CD4-positive, CD25-positive, alpha-beta regulatory T cell (primary cell): ENCODE results near the gene ABHD17A. TPM values are rescaled to one million over a fixed set of nuclear protein-coding genes. Genes with fewer than 3 reads are reported as not detected.

Experiments
- ATAC-seq, 2 donors: fragments of 150-1000 bp; cut with Tn5 transposase; one replicate each; pipeline ENCODE4 v1.10.0; 2021; ENCODE audit warnings: low read depth in 2 of 2, moderate number of reproducible peaks in 2 of 2, moderate library complexity in 1 of 2
- DNase-seq, 3 donors: peaks; one replicate each; pipeline versions ENCODE4 v3.0.0 to v3.0.0-alpha.2; 2012 to 2022; ENCODE audit warnings: mixed read lengths in 1 of 3
- H3K27ac ChIP-seq: one replicate; pipeline ENCODE4 v1.7.0; 2013; ENCODE audit warnings: mild to moderate bottlenecking, low read length; ENCODE audit not compliant: insufficient read depth, poor library complexity, severe bottlenecking
- H3K27me3 ChIP-seq: one replicate; pipeline ENCODE4 v1.7.0; 2013; ENCODE audit warnings: low read length; ENCODE audit not compliant: control insufficient read depth, insufficient read depth
- H3K36me3 ChIP-seq: one replicate; pipeline ENCODE4 v1.7.0; 2013; ENCODE audit warnings: mild to moderate bottlenecking, low read length, moderate library complexity; ENCODE audit not compliant: control insufficient read depth, insufficient read depth
- H3K4me1 ChIP-seq: 2 replicates; pipeline ENCODE4 v1.7.0; 2013; ENCODE audit warnings: mild to moderate bottlenecking, low read length; ENCODE audit not compliant: insufficient read depth, control insufficient read depth, poor library complexity, severe bottlenecking
- H3K4me3 ChIP-seq: one replicate; pipeline ENCODE4 v1.7.0; 2013; ENCODE audit warnings: low read depth, mild to moderate bottlenecking, low read length, moderate library complexity
- H3K9me3 ChIP-seq, 2 experiments: 1 replicate in 1 of 2; 2 replicates in 1 of 2; pipeline ENCODE4 v1.7.0; 2013; ENCODE audit warnings: low read length in 2 of 2, mild to moderate bottlenecking in 1 of 2, moderate library complexity in 1 of 2; ENCODE audit not compliant: control insufficient read depth in 2 of 2
- H3K27ac Mint-ChIP-seq, 3 donors: one replicate each; pipeline ENCODE4 v1.8.0; 2020 to 2022; ENCODE audit warnings: mild to moderate bottlenecking in 3 of 3, mixed read lengths in 3 of 3, moderate library complexity in 2 of 3
- H3K27me3 Mint-ChIP-seq: one replicate; pipeline ENCODE4 v1.8.0; 2022; ENCODE audit warnings: mild to moderate bottlenecking, mixed read lengths
- H3K36me3 Mint-ChIP-seq: one replicate; pipeline ENCODE4 v1.8.0; 2020; ENCODE audit warnings: mixed read lengths
- H3K4me1 Mint-ChIP-seq, 4 donors: one replicate each; pipeline ENCODE4 v1.8.0; 2020 to 2022; ENCODE audit warnings: mixed read lengths in 4 of 4, mild to moderate bottlenecking in 1 of 4
- H3K4me3 Mint-ChIP-seq, 4 donors: one replicate each; pipeline ENCODE4 v1.8.0; 2020 to 2022; ENCODE audit warnings: mild to moderate bottlenecking in 4 of 4, mixed read lengths in 4 of 4, moderate library complexity in 3 of 4
- H3K9me3 Mint-ChIP-seq, 7 donors: one replicate each; pipeline ENCODE4 v1.8.0; 2020 to 2022; ENCODE audit warnings: mixed read lengths in 7 of 7, mild to moderate bottlenecking in 3 of 7, moderate library complexity in 2 of 7
- polyA plus RNA-seq, 4 donors: library from polyadenylated mRNA; unstranded; fragments of 300-500 nt; fragmentation: Illumina TruSeq; gene quantifications; one replicate each; pipeline ENCODE4 v1.2.3, GENCODE V29; 2021
- total RNA-seq: library from RNA; stranded (reverse); gene quantifications from one replicate; pipeline ENCODE4 v1.2.3, GENCODE V29; 2022

The ABHD17A gene
- total and polyA plus RNA-seq, 5 donors from 2014 or later = 139 to 202 (median 152) TPM

- no peaks in the 10 kb centered on the region for H3K9me3 Mint-ChIP-seq
- Histone ChIP-seq H3K9me3 (no peaks in the 10 kb centered on the region), H3K36me3 (peaks cover 3% of the 10 kb centered on the region), H3K27ac (no peak overlapping the region), H3K4me1 (peaks cover 24% of the 10 kb centered on the region), H3K27me3 (no peaks in the 10 kb centered on the region), H3K4me3 (no peak overlapping the region)
- DNase-seq (no peak), ATAC-seq (no peak)
- H3K4me1 Mint-ChIP-seq = peaks cover 0 to 44% (median 5%) of the 10 kb centered on the region in 4 donors
- H3K27ac Mint-ChIP-seq = no peak overlapping the region
- H3K36me3 Mint-ChIP-seq = no peaks in the 10 kb centered on the region
- no peak overlapping the region for H3K4me3 Mint-ChIP-seq
- no peaks in the 10 kb centered on the region for H3K27me3 Mint-ChIP-seq
Measured at GRCh38 chr19:1836458-1837221, 48.7 kb downstream of the ABHD17A start.

GRCh38 chr19:1833540-1833939 is 51.8 kb downstream of the ABHD17A start:
- H3K36me3 Mint-ChIP-seq = no peaks in the 10 kb centered on the region
- no peak overlapping the region for H3K4me3 Mint-ChIP-seq
- Histone ChIP-seq H3K9me3 (no peaks in the 10 kb centered on the region), H3K27ac (no peak overlapping the region), H3K36me3 (peaks cover 12% of the 10 kb centered on the region), H3K4me1 (peaks cover 17% of the 10 kb centered on the region), H3K4me3 (no peak overlapping the region), H3K27me3 (no peaks in the 10 kb centered on the region)
- H3K27me3 Mint-ChIP-seq = no peaks in the 10 kb centered on the region
- peaks cover 0 to 23% (median 3%) of the 10 kb centered on the region in 4 donors for H3K4me1 Mint-ChIP-seq
- H3K9me3 Mint-ChIP-seq = no peaks in the 10 kb centered on the region
- DNase-seq = no peak
- no peak overlapping the region for H3K27ac Mint-ChIP-seq
- no peak for ATAC-seq

DNA sequence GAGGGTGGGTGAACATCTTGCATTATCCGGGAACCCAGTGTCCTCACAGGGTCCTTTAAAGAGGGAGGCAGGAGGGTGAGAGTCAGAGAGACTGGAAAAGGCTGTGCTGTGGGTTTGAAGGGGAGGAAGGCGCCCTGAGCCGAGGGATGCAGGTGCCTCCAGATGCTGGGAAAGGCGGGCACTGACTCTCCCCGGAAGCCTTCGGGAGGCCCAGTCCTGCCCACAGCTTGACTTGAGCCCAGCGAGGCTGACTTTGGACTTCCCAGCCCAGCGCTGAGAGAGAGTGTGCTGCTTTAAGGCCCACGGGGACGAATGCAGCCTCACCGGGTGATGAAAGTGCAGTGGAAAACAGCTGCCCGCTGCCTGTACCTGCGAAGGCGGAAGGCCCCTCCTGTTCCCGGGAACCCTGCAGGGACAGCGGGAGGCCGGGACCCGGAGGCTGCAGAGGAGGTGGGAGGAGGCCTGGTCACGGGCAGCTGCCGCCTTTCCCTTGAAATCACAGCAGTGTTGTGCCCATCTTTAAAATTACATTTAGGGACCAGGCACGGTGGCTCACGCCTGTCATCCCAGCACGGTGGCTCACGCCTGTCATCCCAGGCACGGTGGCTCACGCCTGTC is 53.1 kb downstream of the ABHD17A start:
- peaks cover 0 to 13% (median 0%) of the 10 kb centered on the region in 4 donors for H3K4me1 Mint-ChIP-seq
- DNase-seq (no peak), ATAC-seq (no peak)
- H3K27me3 ChIP-seq = no peaks in the 10 kb centered on the region
- no peak overlapping the region for H3K27ac ChIP-seq
- H3K4me3 Mint-ChIP-seq = no peak overlapping the region
- H3K27ac Mint-ChIP-seq = no peak overlapping the region
- H3K27me3 Mint-ChIP-seq = no peaks in the 10 kb centered on the region
- no peak overlapping the region for H3K4me3 ChIP-seq
- H3K36me3 Mint-ChIP-seq = no peaks in the 10 kb centered on the region
- H3K4me1 ChIP-seq = peaks cover 10% of the 10 kb centered on the region
- no peaks in the 10 kb centered on the region for H3K9me3 Mint-ChIP-seq
- H3K9me3 ChIP-seq = no peaks in the 10 kb centered on the region
- peaks cover 16% of the 10 kb centered on the region for H3K36me3 ChIP-seq

DNA sequence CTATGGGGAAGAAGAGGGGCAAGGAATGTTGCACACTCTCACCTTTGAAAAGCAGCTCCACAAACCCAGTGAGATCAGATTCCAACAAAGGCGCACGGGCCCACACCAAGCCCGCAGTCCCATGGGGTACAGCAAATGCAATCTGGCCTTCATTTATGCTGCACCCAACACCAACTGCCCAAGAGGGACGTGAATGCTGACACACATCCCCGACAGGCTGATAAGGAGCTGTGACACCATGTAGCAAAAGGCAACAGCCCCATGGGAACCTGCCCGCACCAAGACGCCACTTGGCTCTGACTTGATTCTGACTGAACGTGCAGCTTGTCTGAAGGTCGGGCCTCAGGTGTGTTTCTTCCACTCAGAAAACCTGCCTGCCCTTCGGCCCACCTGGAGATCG is 54.3 kb downstream of the ABHD17A start:
- DNase-seq (no peak), ATAC-seq (no peak)
- Mint-ChIP-seq H3K27me3 (no peaks in the 10 kb centered on the region), H3K27ac (no peak overlapping the region), H3K9me3 (no peaks in the 10 kb centered on the region), H3K4me3 (no peak overlapping the region), H3K36me3 (no peaks in the 10 kb centered on the region), H3K4me1 (peaks cover 0 to 9% (median 1%) of the 10 kb centered on the region in 4 donors)
- Histone ChIP-seq H3K9me3 (no peaks in the 10 kb centered on the region), H3K27me3 (no peaks in the 10 kb centered on the region), H3K27ac (no peak overlapping the region), H3K36me3 (peaks cover 19% of the 10 kb centered on the region), H3K4me3 (no peak overlapping the region), H3K4me1 (peaks cover 9% of the 10 kb centered on the region)

DNA sequence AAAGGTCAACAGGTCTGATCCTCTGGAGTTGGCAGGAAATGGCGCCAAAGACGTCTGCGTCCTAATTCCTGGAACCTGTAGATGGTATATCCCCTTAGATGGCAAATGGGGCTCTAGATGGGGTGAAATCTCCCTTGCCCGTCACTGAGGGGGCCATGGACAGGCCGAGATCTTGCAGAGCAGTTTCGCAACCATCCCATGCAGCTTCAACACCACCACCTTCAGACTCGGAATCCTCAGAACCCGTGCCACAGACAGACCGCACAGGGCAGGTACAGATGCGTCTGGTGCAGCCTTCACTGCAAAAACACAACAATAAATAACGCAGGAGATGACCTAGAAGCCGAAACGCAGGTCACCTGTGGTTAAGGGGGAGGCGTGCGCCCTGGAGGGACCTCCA is 54.7 kb downstream of the ABHD17A start:
- Mint-ChIP-seq H3K4me1 (peaks cover 0 to 11% (median 2%) of the 10 kb centered on the region in 4 donors), H3K27ac (peak overlapping the region in 1 of 3 donors; percentile 66), H3K36me3 (no peaks in the 10 kb centered on the region), H3K9me3 (no peaks in the 10 kb centered on the region), H3K27me3 (no peaks in the 10 kb centered on the region), H3K4me3 (no peak overlapping the region)
- peaks cover 19% of the 10 kb centered on the region for H3K36me3 ChIP-seq
- no peaks in the 10 kb centered on the region for H3K27me3 ChIP-seq
- ATAC-seq = no peak
- peaks cover 9% of the 10 kb centered on the region for H3K4me1 ChIP-seq
- H3K4me3 ChIP-seq = no peak overlapping the region
- no peak overlapping the region for H3K27ac ChIP-seq
- H3K9me3 ChIP-seq = no peaks in the 10 kb centered on the region
- no peak for DNase-seq

- no peak for ATAC-seq
- Mint-ChIP-seq H3K27me3 (no peaks in the 10 kb centered on the region), H3K4me3 (peak overlapping the region in 1 of 4 donors; percentile 52), H3K27ac (peak overlapping the region in 1 of 3 donors; percentile 63), H3K9me3 (no peaks in the 10 kb centered on the region), H3K36me3 (no peaks in the 10 kb centered on the region), H3K4me1 (peaks cover 0 to 11% (median 2%) of the 10 kb centered on the region in 4 donors)
- Histone ChIP-seq H3K36me3 (peaks cover 19% of the 10 kb centered on the region), H3K27me3 (no peaks in the 10 kb centered on the region), H3K4me1 (peaks cover 8% of the 10 kb centered on the region), H3K27ac (no peak overlapping the region), H3K9me3 (no peaks in the 10 kb centered on the region), H3K4me3 (no peak overlapping the region)
- DNase-seq = no peak
Measured at GRCh38 chr19:1829958-1830357, 55.3 kb downstream of the ABHD17A start.

DNA sequence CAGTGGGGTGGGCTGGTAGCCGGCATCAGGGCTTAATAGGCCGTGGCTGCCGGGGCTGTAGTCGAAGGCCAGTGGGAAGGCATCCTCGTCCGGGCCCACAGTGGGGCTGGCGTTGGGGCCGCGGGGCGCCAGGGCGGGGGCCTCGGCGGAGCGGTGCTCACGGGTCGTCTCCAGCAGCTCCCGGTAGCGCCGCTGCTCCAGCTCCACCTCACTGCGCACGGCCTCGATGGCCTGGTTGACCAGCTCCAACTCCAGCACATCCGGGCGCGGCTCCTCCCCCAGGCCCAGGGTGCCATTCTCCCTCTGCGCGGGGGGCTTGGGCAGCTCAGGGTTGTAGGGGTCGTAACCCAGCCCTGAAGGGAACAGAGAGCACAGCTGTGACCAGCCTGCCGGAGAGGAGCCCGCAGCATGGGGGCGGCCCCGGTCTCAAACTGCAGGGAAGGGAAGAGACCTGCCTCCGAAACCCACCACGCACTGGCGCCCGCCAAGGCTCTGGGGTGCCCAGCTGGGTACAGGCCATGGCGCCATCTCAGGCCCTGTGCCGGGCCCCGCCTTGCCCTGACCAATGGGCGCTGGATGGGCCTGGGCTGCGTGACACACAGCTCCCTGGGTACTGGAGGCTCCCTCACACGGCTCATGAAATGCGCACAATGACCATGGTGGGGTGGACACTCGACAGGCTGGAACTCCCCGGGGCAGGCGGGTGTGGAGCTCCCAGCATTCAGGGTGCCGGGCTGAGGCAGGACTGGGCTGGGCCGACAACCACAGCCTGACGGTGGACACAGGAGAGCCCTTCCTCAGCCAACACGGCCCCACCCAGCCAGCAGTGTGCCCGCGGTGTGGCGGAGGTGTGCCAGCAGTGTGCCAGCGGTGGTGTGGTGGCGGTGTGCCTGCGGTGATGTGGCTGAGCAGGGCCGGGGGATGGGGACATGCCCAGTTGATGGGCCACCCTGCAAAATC is 56.7 kb downstream of the ABHD17A start:
- no peak overlapping the region for H3K4me3 Mint-ChIP-seq
- no peaks in the 10 kb centered on the region for H3K36me3 Mint-ChIP-seq
- ATAC-seq (peak in 1 of 2 donors; percentile 4), DNase-seq (no peak)
- Histone ChIP-seq H3K27me3 (no peaks in the 10 kb centered on the region), H3K36me3 (peaks cover 27% of the 10 kb centered on the region), H3K4me1 (peaks cover 8% of the 10 kb centered on the region), H3K4me3 (no peak overlapping the region), H3K27ac (no peak overlapping the region), H3K9me3 (no peaks in the 10 kb centered on the region)
- H3K9me3 Mint-ChIP-seq = no peaks in the 10 kb centered on the region
- H3K27me3 Mint-ChIP-seq = no peaks in the 10 kb centered on the region
- no peak overlapping the region for H3K27ac Mint-ChIP-seq
- peaks cover 0 to 7% (median 2%) of the 10 kb centered on the region in 4 donors for H3K4me1 Mint-ChIP-seq
